Measurements from ENCODE around the gene NACC2. TPM values are rescaled to one million over a fixed set of nuclear protein-coding genes. Genes with fewer than 3 reads are reported as not detected.

The NACC2 gene
- total RNA-seq, 1 experiment from 2014 or later = 24.8 TPM

DNA sequence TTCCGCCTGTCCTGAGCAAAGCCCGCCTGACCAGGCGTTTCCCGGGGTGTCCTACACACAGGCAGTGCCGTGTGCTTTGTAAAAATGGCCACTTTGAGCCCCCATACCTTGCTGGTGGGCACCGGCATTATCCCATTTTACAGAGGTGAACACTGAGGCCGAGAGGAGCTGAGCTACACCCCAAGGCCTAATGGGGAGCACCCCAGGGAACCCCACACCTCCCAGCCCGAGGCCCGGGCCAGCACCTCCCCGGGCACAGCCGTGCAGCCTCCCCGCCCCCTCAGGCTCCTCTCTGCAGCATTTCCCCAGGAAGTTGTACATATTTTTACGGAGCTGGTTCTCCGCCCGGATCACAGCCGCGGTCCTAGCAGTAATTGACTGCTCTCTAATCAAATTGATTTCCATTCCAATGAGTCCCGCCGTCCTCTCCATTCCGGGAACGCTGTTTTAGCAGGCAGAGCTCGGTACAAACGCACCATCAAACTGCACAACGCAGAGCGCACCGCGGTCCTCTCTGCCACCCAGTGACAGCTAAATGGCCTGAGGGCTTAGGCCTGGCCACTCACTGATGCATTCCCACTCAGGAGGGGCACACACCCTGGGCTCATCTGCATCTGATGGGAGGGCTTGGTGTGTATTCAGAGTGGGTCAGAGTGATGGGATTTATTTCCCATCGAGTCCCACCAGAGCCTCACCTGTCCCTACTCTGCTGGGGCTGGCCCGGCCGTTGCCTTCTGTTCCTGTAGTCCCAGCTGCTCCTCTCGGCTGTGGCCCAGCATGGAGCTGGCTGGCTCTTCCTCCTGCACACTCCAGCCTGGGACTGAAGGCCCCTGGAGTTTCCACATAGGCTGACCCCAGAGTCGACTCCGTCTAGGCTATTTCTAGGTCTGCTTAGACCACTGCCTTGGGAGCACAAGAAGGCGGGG, 97.7 kb downstream of the NACC2 start:
- CTCF ChIA-PET = interaction anchor here (0.6 kb wide), 1 partner anchor 236 kb away, joined by 4 read pairs; no protein-coding TSS in a partner anchor
- H3K4me1 Mint-ChIP-seq (ENCODE audit: low read depth, unreplicated experiment) = no peaks in the 10 kb centered on the region
- no peaks in the 10 kb centered on the region for H3K9me3 Mint-ChIP-seq (ENCODE audit: low read depth, unreplicated experiment)
- no peak overlapping the region for H3K4me3 Mint-ChIP-seq (ENCODE audit: low read depth, unreplicated experiment)
- intact Hi-C loops (cut with micrococcal nuclease; ENCODE audit: unreplicated experiment) = no loop called here
- BruUV-seq (replicated peaks) = no TSS peak
- no peaks in the 10 kb centered on the region for H3K36me3 Mint-ChIP-seq (ENCODE audit: insufficient read depth, unreplicated experiment)
- no peak for DNase-seq
- H3K27ac Mint-ChIP-seq (ENCODE audit: unreplicated experiment) = no peak overlapping the region
- no peaks in the 10 kb centered on the region for H3K27me3 Mint-ChIP-seq (ENCODE audit: unreplicated experiment)
- TF ChIP-seq, protein P1, sequence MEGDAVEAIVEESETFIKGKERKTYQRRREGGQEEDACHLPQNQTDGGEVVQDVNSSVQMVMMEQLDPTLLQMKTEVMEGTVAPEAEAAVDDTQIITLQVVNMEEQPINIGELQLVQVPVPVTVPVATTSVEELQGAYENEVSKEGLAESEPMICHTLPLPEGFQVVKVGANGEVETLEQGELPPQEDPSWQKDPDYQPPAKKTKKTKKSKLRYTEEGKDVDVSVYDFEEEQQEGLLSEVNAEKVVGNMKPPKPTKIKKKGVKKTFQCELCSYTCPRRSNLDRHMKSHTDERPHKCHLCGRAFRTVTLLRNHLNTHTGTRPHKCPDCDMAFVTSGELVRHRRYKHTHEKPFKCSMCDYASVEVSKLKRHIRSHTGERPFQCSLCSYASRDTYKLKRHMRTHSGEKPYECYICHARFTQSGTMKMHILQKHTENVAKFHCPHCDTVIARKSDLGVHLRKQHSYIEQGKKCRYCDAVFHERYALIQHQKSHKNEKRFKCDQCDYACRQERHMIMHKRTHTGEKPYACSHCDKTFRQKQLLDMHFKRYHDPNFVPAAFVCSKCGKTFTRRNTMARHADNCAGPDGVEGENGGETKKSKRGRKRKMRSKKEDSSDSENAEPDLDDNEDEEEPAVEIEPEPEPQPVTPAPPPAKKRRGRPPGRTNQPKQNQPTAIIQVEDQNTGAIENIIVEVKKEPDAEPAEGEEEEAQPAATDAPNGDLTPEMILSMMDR (IDR thresholded peaks at IDR 0.05; ENCODE audit: unreplicated experiment) = no peak

GRCh38 chr9:135995816-135996215, 99.3 kb downstream of the NACC2 start:
- no peak overlapping the region for H3K27ac Mint-ChIP-seq (ENCODE audit: unreplicated experiment)

GRCh38 chr9:135994501-135995192, 100.4 kb downstream of the NACC2 start:
- H3K27me3 Mint-ChIP-seq (ENCODE audit: unreplicated experiment) = no peaks in the 10 kb centered on the region

More at GRCh38 chr9:135995816-135996215, 99.3 kb downstream of the NACC2 start:
- Mint-ChIP-seq H3K36me3 (ENCODE audit: insufficient read depth, unreplicated experiment) (peaks cover 3% of the 10 kb centered on the region), H3K27me3 (ENCODE audit: unreplicated experiment) (no peaks in the 10 kb centered on the region), H3K4me3 (ENCODE audit: low read depth, unreplicated experiment) (no peak overlapping the region), H3K4me1 (ENCODE audit: low read depth, unreplicated experiment) (no peaks in the 10 kb centered on the region), H3K9me3 (ENCODE audit: low read depth, unreplicated experiment) (no peaks in the 10 kb centered on the region)
- CTCF ChIA-PET = interaction anchor here (0.6 kb wide), 1 partner anchor 55 kb away, joined by 5 read pairs; no protein-coding TSS in a partner anchor
- no peak for DNase-seq
- TF ChIP-seq, protein P1 (IDR thresholded peaks at IDR 0.05; ENCODE audit: unreplicated experiment) = no peak
- BruUV-seq (replicated peaks) = no TSS peak
- intact Hi-C loops (cut with micrococcal nuclease; ENCODE audit: unreplicated experiment) = no loop called here

More at GRCh38 chr9:135994501-135995192, 100.4 kb downstream of the NACC2 start:
- CTCF ChIA-PET = interaction anchor here (1.5 kb wide), 1 partner anchor 9 kb away, joined by 3 read pairs; no protein-coding TSS in a partner anchor
- no TSS peak for BruUV-seq (replicated peaks)
- DNase-seq = no peak
- no peak overlapping the region for H3K27ac Mint-ChIP-seq (ENCODE audit: unreplicated experiment)
- intact Hi-C loops (cut with micrococcal nuclease; ENCODE audit: unreplicated experiment) = no loop called here
- H3K4me1 Mint-ChIP-seq (ENCODE audit: low read depth, unreplicated experiment) = no peaks in the 10 kb centered on the region
- H3K36me3 Mint-ChIP-seq (ENCODE audit: insufficient read depth, unreplicated experiment) = peaks cover 5% of the 10 kb centered on the region
- no peak overlapping the region for H3K4me3 Mint-ChIP-seq (ENCODE audit: low read depth, unreplicated experiment)
- no peaks in the 10 kb centered on the region for H3K9me3 Mint-ChIP-seq (ENCODE audit: low read depth, unreplicated experiment)
- TF ChIP-seq, protein P1 (IDR thresholded peaks at IDR 0.05; ENCODE audit: unreplicated experiment) = no peak

Data from Calu3 (cell line).